ENCODE results near the gene ABCC3.

DNA sequence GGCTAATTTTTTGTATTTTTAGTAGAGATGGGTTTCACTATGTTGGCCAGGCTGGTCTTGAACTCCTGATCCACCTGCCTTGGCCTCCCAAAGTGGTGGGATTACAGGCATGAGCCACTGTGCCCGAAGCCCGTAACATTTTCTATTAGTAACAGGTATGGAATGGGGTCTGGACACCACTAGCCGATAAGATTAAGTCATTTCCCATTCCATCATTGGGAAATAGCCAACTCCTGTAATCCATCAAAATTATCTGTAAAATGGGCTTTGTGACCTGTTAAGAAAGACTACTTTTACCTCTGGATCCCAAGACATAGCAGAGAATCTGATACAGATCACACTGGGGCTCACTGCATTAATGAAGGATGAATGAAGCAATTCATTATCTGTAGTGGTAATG, 80.8 kb downstream of the ABCC3 start:
- TF ChIP-seq CBX5 (IDR thresholded peaks at IDR 0.05; ENCODE audit: low read depth, low read length) (no peak), POLR2AphosphoS5 (IDR thresholded peaks at IDR 0.05; ENCODE audit: low read depth, low read length) (no peak)
- TF ChIP-seq, protein P1, sequence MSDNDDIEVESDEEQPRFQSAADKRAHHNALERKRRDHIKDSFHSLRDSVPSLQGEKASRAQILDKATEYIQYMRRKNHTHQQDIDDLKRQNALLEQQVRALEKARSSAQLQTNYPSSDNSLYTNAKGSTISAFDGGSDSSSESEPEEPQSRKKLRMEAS (IDR thresholded peaks at IDR 0.05) = no peak

Data from H1 (cell line).